T-helper 17 cell (primary cell): ENCODE results near the gene LRMDA. TPM values are rescaled to one million over a fixed set of nuclear protein-coding genes. Genes with fewer than 3 reads are reported as not detected.

ENCODE experiments used
- ATAC-seq: fragments of 150-1000 bp; cut with Tn5 transposase; 2 replicates; pipeline ENCODE4 v1.10.0; 2021; ENCODE audit warnings: mild to moderate bottlenecking, moderate library complexity
- DNase-seq, 3 donors: peaks; one replicate each; pipeline versions ENCODE4 v3.0.0 to v3.0.0-alpha.2; 2020 to 2021
- H3K9me3 ChIP-seq: one replicate; pipeline ENCODE4 v1.7.0; 2013; ENCODE audit warnings: low read length, mild to moderate bottlenecking; ENCODE audit not compliant: control insufficient read depth, poor library complexity, severe bottlenecking
- H3K27ac Mint-ChIP-seq: one replicate; pipeline ENCODE4 v1.8.0; 2022; ENCODE audit warnings: mild to moderate bottlenecking, moderate library complexity, mixed read lengths
- H3K27me3 Mint-ChIP-seq: one replicate; pipeline ENCODE4 v1.8.0; 2022; ENCODE audit warnings: mixed read lengths
- H3K36me3 Mint-ChIP-seq: one replicate; pipeline ENCODE4 v1.8.0; 2022; ENCODE audit warnings: low read depth, mixed read lengths
- H3K4me1 Mint-ChIP-seq: one replicate; pipeline ENCODE4 v1.8.0; 2022; ENCODE audit warnings: mild to moderate bottlenecking, mixed read lengths
- H3K4me3 Mint-ChIP-seq: one replicate; pipeline ENCODE4 v1.8.0; 2022; ENCODE audit warnings: mild to moderate bottlenecking, moderate library complexity, mixed read lengths
- total RNA-seq, 4 donors: library from RNA in 2 of 4; stranded (reverse) in 2 of 4; gene quantifications; one replicate each; pipeline ENCODE4 v1.2.3 and lab custom pipeline; 2022 to 2026

LRMDA gene
- total RNA-seq, 2 donors from 2014 or later = not detected

DNA sequence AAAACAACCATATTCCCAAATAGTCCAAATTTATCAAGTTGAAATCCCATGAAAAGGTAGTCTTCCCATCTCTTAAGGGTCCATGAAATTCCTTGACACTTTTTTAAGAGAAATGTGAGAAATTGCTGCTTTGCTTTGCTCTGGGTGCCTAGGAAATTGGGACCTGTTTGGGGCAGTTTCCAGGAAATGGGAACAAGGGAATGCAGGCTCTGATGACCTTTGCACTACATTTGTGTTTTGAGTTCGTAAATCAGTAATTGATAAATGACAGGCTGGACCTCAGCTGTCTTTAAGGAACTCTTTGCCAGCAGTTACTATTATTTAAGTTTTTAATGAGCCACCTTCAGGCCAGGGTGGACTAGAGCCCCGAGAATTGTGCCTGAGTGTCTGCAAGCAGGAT, 203.5 kb downstream of the LRMDA start:
- DNase-seq (no peak), ATAC-seq (no peak)
- H3K9me3 ChIP-seq = no peaks in the 10 kb centered on the region
- H3K36me3 Mint-ChIP-seq = no peaks in the 10 kb centered on the region
- no peaks in the 10 kb centered on the region for H3K4me1 Mint-ChIP-seq
- H3K4me3 Mint-ChIP-seq = no peak overlapping the region
- H3K27me3 Mint-ChIP-seq = peaks cover 49% of the 10 kb centered on the region
- H3K27ac Mint-ChIP-seq = no peak overlapping the region

DNA sequence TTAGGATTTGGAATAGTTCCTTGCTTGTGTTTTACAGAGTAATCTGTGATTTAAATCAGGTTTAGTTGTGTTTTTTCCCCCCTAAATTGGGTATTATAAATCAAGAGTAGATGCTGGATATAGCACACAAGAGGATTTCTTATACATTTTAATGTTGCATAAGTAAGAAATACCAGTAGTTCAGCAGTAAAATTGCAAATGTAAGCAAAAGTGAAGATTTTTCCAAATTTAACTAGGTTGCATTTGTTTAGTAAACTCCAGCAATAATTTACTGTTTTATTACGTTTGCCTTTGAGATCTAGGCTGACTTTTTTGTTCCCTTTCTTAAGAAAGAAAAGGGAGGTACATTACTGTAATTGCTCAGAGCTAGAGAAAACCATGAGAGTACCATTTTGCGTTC, 207.3 kb downstream of the LRMDA start:
- ATAC-seq (no peak), DNase-seq (no peak)
- H3K4me1 Mint-ChIP-seq = no peaks in the 10 kb centered on the region
- no peaks in the 10 kb centered on the region for H3K9me3 ChIP-seq
- no peaks in the 10 kb centered on the region for H3K36me3 Mint-ChIP-seq
- H3K27ac Mint-ChIP-seq = no peak overlapping the region
- no peak overlapping the region for H3K4me3 Mint-ChIP-seq
- H3K27me3 Mint-ChIP-seq = peaks cover 45% of the 10 kb centered on the region

DNA sequence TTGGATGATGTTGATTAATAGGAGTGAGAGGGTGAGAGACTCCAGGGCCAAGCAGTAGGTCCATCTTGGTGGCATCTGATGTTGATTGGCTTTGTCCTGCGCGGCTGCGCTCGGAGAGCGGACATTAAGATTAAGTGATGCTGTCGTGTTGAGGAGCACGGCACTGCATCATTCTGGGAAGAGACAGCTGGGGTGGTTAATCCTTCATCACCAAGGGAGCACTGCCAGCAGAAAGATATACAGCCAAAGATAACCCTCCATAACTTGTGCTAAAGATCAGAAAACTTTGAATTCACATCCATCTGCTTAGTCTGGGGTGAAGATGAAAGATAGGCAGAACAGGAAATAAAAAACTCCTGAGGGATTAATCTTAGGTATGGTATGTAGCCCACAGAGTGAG, 208.3 kb downstream of the LRMDA start:
- no peaks in the 10 kb centered on the region for H3K9me3 ChIP-seq
- no peak overlapping the region for H3K27ac Mint-ChIP-seq
- no peak overlapping the region for H3K4me3 Mint-ChIP-seq
- H3K36me3 Mint-ChIP-seq = no peaks in the 10 kb centered on the region
- no peaks in the 10 kb centered on the region for H3K4me1 Mint-ChIP-seq
- peaks cover 39% of the 10 kb centered on the region for H3K27me3 Mint-ChIP-seq
- DNase-seq (no peak), ATAC-seq (no peak)

DNA sequence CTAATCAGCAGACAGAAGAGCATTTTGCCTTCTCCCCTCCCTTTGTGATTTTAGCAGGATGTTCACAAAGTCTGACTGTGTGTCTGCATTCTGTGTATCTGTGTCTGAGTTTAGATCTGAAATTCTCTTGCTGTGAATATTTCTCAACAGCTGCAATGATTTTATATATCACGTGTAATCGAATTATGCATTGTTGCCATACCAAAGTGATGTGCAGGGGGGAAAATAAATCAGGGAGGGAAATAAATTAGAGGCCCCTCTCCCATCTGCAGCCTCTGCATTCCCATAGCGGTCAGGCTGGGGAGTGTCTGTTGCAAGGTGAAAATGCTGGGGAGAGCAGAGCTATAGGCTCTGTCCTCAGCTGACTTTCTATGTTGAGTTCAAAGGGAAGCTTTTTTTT, 209.0 kb downstream of the LRMDA start:
- Mint-ChIP-seq H3K4me3 (no peak overlapping the region), H3K27ac (no peak overlapping the region), H3K36me3 (no peaks in the 10 kb centered on the region), H3K4me1 (no peaks in the 10 kb centered on the region), H3K27me3 (peaks cover 39% of the 10 kb centered on the region)
- ATAC-seq (no peak), DNase-seq (no peak)
- no peaks in the 10 kb centered on the region for H3K9me3 ChIP-seq

DNA sequence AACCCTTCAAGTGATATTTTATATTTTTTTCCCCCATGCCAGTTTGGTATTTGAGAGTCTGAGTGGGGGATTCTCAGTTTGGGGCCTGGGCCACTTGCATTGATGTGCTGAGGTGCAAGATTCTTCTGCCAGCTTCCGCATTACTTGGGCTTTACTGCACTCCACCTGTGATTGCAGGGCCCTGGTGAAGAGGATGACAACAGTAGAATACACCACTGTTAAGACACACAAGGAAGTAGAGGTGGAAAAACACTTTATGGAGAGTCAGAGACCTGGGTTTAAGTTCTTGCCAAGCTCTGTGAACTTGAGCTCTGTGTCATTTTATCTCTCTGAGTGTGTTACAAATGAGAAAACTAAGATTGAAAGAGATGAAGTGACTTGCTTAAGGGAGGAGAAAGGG, 209.4 kb downstream of the LRMDA start:
- Mint-ChIP-seq H3K27me3 (peaks cover 39% of the 10 kb centered on the region), H3K4me3 (no peak overlapping the region), H3K4me1 (no peaks in the 10 kb centered on the region), H3K27ac (no peak overlapping the region), H3K36me3 (no peaks in the 10 kb centered on the region)
- no peak for ATAC-seq
- DNase-seq = no peak
- H3K9me3 ChIP-seq = no peaks in the 10 kb centered on the region

DNA sequence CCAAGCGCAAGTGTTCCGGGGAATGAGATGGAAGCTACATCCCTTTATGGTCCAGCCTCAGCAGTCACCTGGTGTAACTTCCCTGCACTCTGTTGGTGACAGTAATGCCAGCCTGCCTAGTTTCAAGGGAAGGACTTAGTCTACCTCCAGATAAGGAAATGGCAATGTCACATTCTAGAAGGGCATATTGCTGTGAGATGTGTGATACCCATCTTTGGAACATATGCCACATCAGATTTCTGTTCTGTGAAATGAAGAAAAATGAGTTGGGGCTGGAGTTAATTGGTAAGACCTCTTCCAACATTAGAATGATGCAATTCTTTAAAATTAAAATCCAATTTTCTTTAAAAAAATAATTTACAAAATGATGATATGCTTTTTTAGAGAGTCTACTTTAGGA, 212.0 kb downstream of the LRMDA start:
- H3K27me3 Mint-ChIP-seq = peaks cover 23% of the 10 kb centered on the region
- H3K27ac Mint-ChIP-seq = no peak overlapping the region
- no peak for ATAC-seq
- H3K9me3 ChIP-seq = no peaks in the 10 kb centered on the region
- no peak overlapping the region for H3K4me3 Mint-ChIP-seq
- H3K4me1 Mint-ChIP-seq = no peaks in the 10 kb centered on the region
- DNase-seq = no peak
- no peaks in the 10 kb centered on the region for H3K36me3 Mint-ChIP-seq

DNA sequence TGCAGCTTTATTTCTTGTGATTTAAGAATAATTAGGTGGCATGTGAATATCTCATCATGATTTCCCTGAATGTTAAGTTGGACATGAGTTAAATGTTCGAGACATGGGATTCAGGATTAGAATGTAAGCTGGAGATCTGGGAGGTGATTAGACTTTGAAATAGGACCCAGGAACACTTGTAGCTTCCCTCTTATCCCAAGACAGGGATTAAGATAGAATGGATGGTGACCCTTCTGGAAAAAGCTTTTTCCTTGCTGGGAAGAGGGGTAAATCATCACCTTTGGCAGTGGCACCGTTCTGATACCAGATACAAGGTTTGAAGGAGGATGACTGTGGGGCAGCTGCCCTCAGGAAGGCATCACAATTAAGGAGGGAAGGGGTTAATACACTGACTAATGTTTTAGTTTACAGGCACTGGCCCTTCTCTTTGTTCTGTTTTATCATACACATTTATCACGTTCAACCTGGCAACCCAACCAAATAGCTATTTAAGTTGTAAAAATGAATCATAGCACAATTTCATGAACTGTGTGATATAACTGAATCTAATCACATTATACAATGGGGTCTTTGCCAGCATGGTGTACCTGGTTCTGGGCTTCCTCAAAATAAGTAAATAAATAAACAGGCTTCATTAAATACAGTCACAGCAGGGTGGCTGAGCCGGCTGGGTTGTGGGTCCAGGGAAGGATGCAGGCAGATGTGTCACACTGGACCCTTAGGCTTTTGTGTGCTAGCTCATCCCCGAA, 212.7 kb downstream of the LRMDA start:
- Mint-ChIP-seq H3K36me3 (no peaks in the 10 kb centered on the region), H3K27ac (no peak overlapping the region), H3K4me1 (no peaks in the 10 kb centered on the region), H3K27me3 (peaks cover 20% of the 10 kb centered on the region), H3K4me3 (no peak overlapping the region)
- DNase-seq = no peak
- H3K9me3 ChIP-seq = no peaks in the 10 kb centered on the region
- no peak for ATAC-seq

DNA sequence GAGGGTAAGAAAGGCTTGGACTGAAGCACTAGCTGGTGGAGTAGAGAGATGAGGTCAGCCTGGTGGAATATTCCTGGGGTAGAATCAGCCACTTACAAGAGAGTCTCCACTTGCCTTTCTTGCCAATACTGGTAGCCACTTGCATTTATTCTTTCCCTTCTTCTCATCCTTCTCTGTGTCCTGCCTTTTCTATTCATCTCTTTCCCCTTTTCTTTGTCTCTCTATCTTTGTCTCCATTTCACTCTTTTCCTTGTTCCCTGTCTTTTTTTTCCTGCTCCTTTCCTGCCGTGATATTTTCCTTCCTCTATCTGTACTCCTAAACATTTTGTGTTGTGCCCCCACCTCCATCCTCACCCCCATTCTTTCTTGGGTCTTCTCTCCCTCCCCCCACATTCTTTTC, 214.3 kb downstream of the LRMDA start:
- no peak for DNase-seq
- no peaks in the 10 kb centered on the region for H3K4me1 Mint-ChIP-seq
- H3K36me3 Mint-ChIP-seq = no peaks in the 10 kb centered on the region

DNA sequence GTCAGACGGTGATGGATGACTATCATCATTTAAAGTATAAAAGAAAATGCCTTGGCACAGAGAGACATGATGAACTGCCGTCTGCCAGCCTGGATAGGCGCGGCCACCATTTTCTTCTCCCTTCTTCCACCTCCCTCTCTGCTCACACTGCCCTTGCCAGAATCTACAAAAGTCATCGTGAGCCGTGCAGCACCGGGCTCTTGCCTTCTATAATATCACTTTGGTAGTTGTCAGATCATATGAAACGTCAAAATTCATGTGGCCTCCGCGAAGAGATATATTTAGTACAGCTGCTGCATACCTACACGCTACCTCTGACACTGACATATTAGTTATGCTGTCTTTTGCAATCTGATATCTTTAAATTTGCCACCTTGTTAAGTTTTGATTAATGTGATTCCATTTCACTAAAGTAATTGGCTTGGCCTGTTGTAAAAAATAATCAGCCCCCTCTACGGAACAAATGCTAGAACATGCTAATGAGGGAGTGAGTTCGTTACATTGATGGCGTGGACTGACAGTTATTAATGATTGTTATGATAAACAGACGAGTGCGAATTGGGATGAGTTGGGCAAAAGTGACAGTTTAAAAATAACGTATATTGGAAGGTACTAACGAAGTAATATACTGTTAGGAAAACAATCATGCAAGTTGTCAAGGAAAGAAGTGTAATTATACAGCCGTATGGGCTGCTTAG, 214.9 kb downstream of the LRMDA start:
- no peaks in the 10 kb centered on the region for H3K36me3 Mint-ChIP-seq
- no peaks in the 10 kb centered on the region for H3K27me3 Mint-ChIP-seq
- no peak overlapping the region for H3K27ac Mint-ChIP-seq
- no peak for ATAC-seq
- no peak for DNase-seq
- H3K9me3 ChIP-seq = no peaks in the 10 kb centered on the region
- H3K4me1 Mint-ChIP-seq = no peaks in the 10 kb centered on the region
- no peak overlapping the region for H3K4me3 Mint-ChIP-seq

More for the DNA sequence above, 214.3 kb downstream of the LRMDA start:
- H3K9me3 ChIP-seq = no peaks in the 10 kb centered on the region
- Mint-ChIP-seq H3K27ac (no peak overlapping the region), H3K27me3 (peaks cover 5% of the 10 kb centered on the region), H3K4me3 (no peak overlapping the region)
- ATAC-seq = no peak

DNA sequence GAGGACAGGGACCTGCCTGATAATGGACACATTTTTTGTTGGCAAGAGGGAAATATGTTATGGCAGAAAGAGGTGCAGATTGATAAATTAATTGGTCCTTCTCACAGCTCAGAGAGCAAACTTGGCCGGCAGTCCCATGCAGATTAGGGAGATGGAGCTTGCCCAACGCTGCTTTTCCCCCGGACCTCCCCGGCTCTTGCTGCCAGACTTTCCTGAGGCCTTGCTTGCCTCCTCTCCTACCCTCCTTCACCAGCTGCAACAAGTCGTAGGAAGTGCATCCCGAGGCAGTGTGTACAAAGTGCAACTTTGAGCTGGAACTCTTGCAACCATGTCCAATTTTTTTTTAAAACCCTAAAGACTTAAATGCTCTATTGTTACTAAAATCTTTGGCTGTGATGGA, 215.5 kb downstream of the LRMDA start:
- Mint-ChIP-seq H3K4me3 (no peak overlapping the region), H3K27me3 (no peaks in the 10 kb centered on the region), H3K27ac (no peak overlapping the region), H3K4me1 (no peaks in the 10 kb centered on the region), H3K36me3 (no peaks in the 10 kb centered on the region)
- DNase-seq (no peak), ATAC-seq (no peak)
- H3K9me3 ChIP-seq = no peaks in the 10 kb centered on the region

DNA sequence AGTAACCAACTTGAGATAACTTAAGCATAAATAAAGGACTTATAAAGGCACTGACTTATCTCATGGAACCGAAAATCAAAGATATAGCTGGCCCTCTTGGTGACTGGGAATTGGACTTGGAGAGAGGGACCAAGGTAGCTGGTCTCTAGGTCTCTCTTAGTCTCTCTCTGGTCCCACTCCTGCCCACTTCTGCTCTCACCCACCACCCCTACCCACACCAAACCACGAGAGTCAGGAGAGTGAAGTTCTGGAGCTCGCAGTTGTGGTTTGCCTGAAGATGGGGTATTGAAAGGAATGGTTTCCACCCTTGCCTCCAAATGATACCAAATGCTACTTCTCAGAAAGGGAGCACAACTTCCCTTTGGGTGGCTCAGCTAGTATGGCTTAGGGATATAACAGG, 216.3 kb downstream of the LRMDA start:
- H3K4me3 Mint-ChIP-seq = no peak overlapping the region
- H3K4me1 Mint-ChIP-seq = no peaks in the 10 kb centered on the region
- no peaks in the 10 kb centered on the region for H3K36me3 Mint-ChIP-seq
- H3K9me3 ChIP-seq = no peaks in the 10 kb centered on the region
- no peak for ATAC-seq
- H3K27me3 Mint-ChIP-seq = no peaks in the 10 kb centered on the region
- no peak for DNase-seq
- H3K27ac Mint-ChIP-seq = no peak overlapping the region

DNA sequence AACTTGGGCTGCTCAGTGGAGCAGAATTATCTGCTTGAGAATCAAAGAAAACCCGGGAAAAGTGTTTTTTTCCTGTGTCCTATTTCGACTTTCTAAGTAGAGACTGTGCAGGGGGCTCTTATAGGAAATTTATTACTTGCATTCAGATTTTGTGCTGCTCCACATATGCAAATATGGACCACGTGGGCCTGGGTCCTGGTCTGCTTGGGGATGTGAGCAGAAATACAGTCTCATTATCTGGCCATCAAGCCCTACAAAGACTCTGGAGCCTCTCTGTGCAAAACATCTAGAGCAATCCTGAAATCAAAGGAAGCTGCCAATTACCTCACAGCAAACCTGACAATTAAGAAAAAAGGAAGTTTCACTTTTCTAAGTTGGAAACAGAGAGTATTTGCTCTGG, 216.9 kb downstream of the LRMDA start:
- no peaks in the 10 kb centered on the region for H3K9me3 ChIP-seq
- H3K36me3 Mint-ChIP-seq = no peaks in the 10 kb centered on the region
- DNase-seq (no peak), ATAC-seq (no peak)
- H3K27ac Mint-ChIP-seq = no peak overlapping the region
- no peaks in the 10 kb centered on the region for H3K27me3 Mint-ChIP-seq
- H3K4me3 Mint-ChIP-seq = no peak overlapping the region
- H3K4me1 Mint-ChIP-seq = no peaks in the 10 kb centered on the region

DNA sequence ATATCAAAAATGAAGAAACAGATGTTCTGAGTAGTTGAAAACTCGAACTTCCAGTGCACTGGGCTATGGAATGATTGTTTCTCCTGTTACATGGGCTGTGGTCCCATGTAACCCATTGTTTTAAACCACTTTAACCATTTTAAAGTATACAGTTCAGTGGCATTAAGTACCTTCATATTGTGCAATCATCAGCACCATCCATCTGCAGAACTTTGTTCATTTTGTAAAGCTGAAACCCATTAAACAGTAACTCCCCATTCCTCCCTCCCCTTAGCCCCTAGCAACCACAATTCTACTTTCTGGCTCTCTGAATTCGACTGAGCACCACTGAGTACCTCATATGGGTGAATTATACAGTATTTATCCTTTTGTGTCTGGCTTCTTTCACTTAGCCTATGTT, 217.4 kb downstream of the LRMDA start:
- no peak for ATAC-seq
- Mint-ChIP-seq H3K27me3 (no peaks in the 10 kb centered on the region), H3K36me3 (no peaks in the 10 kb centered on the region)

DNA sequence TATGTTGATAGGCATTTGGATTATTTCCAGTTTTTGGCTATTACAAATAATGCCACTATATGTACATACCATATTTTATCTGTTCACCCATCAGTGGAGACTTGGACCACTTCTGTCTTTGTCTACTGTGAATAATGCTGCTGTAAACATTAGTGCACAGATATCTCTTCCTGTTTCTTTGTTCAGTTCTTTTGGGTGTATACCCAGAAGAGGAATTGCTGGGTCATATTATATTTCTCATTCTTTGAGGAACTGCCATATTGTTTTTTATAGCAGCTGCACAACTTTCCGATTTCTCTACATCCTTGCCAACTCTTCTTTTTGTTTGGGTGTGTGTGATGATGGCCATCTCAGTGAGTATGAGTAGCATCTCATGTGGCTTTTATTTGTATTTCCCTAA, 218.0 kb downstream of the LRMDA start:
- Mint-ChIP-seq H3K4me3 (no peak overlapping the region), H3K36me3 (no peaks in the 10 kb centered on the region), H3K4me1 (no peaks in the 10 kb centered on the region), H3K27ac (no peak overlapping the region), H3K27me3 (no peaks in the 10 kb centered on the region)
- no peak for DNase-seq
- no peaks in the 10 kb centered on the region for H3K9me3 ChIP-seq
- ATAC-seq = no peak

More for the DNA sequence above, 217.4 kb downstream of the LRMDA start:
- Mint-ChIP-seq H3K4me1 (no peaks in the 10 kb centered on the region), H3K4me3 (no peak overlapping the region), H3K27ac (no peak overlapping the region)
- DNase-seq = no peak
- no peaks in the 10 kb centered on the region for H3K9me3 ChIP-seq
